Spleen (tissue), 11 donors: ENCODE data around the gene PREP. TPM values are rescaled to one million over a fixed set of nuclear protein-coding genes. Genes with fewer than 3 reads are reported as not detected.

Source experiments
- DNase-seq: peaks from one replicate; pipeline ENCODE4 v3.0.0-alpha.2; 2020
- H3K27ac ChIP-seq, 8 donors: fragments of 200-600 bp; sonication (generic) in 7 of 8; 1 replicate in 4 of 8; 2 replicates in 4 of 8; pipeline versions ENCODE4 v1.5.0 to v1.8.0; 2016 to 2021; ENCODE audit warnings: inconsistent platforms in 4 of 8, mild to moderate bottlenecking in 4 of 8, moderate library complexity in 1 of 8
- H3K27me3 ChIP-seq, 7 donors: fragments of 200-600 bp; sonication (generic) in 6 of 7; replicated peaks in 1 of 7; 1 replicate in 4 of 7; 2 replicates in 3 of 7; pipeline versions ENCODE4 v1.5.0 to v1.8.0; 2016 to 2021; ENCODE audit warnings: inconsistent platforms in 3 of 7, mild to moderate bottlenecking in 1 of 7
- H3K36me3 ChIP-seq, 6 donors: fragments of 200-600 bp; sonication (generic) in 5 of 6; 1 replicate in 4 of 6; 2 replicates in 2 of 6; pipeline versions ENCODE4 v1.5.0 to v1.8.0; 2016 to 2021; ENCODE audit warnings: inconsistent platforms in 2 of 6
- H3K4me1 ChIP-seq, 6 donors: fragments of 200-600 bp; sonication (generic) in 5 of 6; 1 replicate in 3 of 6; 2 replicates in 3 of 6; pipeline versions ENCODE4 v1.5.0 to v1.8.0; 2016 to 2021; ENCODE audit warnings: inconsistent platforms in 3 of 6
- H3K4me3 ChIP-seq, 8 donors: fragments of 200-600 bp; sonication (generic) in 7 of 8; 1 replicate in 4 of 8; 2 replicates in 4 of 8; pipeline versions ENCODE4 v1.5.0 to v1.8.0; 2016 to 2021; ENCODE audit warnings: inconsistent platforms in 4 of 8, mild to moderate bottlenecking in 4 of 8, moderate library complexity in 2 of 8
- H3K9me3 ChIP-seq, 8 donors: fragments of 200-600 bp; sonication (generic) in 7 of 8; 1 replicate in 4 of 8; 2 replicates in 4 of 8; pipeline versions ENCODE4 v1.5.0 to v1.8.0; 2016 to 2021; ENCODE audit warnings: inconsistent platforms in 4 of 8
- CTCF ChIP-seq, 11 experiments: fragments of 200-600 bp in 7 of 11; fragments of 450-650 bp in 4 of 11; sonication (generic) in 4 of 11; IDR thresholded peaks in 8 of 11; conservative IDR thresholded peaks in 3 of 11; 1 replicate in 7 of 11; 2 replicates in 4 of 11; pipeline versions ENCODE4 v1.4.0 to v1.8.0; 2016 to 2021; ENCODE audit warnings: antibody characterized with exemption in 11 of 11, inconsistent platforms in 4 of 11, mild to moderate bottlenecking in 1 of 11
- POLR2A ChIP-seq, 3 donors: fragments of 450-650 bp; IDR thresholded peaks; one replicate each; pipeline ENCODE4 v1.5.1; 2017; ENCODE audit warnings: antibody characterized with exemption in 3 of 3, mild to moderate bottlenecking in 1 of 3
- POLR2AphosphoS5 ChIP-seq, 3 donors: sonication (generic); formaldehyde crosslinking; IDR thresholded peaks; one replicate each; pipeline ENCODE4 v1.5.1; 2017; ENCODE audit warnings: antibody characterized with exemption in 3 of 3
- WGBS, 5 donors: extraction: QIAGEN DNeasy Blood & Tissue Kit in 3 of 5; methylation state at CpG; one replicate each; pipeline versions ENCODE4 v1.1.5 to v1.1.7; 2013 to 2018; 5-methylcytosine and 5-hydroxymethylcytosine counted together
- intact Hi-C: fragments of 100-400 bp; cut with DNase I; formaldehyde crosslinking; loops from one replicate; pipeline ENCODE4 v1.15.0; 2023; ENCODE audit warnings: low total_unique reads
- polyA plus RNA-seq, 3 donors: library from polyadenylated mRNA; stranded (reverse); fragments of 200-250 nt; gene quantifications; one replicate each; pipeline ENCODE4 v1.2.1, GENCODE V29; 2013
- total RNA-seq, 7 donors: library from RNA; depleted of rRNA in 3 of 7; stranded (reverse); fragments of >200 nt in 3 of 7; fragmentation: NEBNext Ultra II Directional in 4 of 7; extraction: Animal tissue kit (Norgen Biotek cat#: 25700) in 4 of 7; gene quantifications; one replicate each; pipeline versions ENCODE4 v1.1.0 to v1.2.1, GENCODE V29; 2016 to 2021
- donor health status: healthy with polysubstance abuse.
- donor health status: DM: no; HTN: no; CAD: no; lungs with moderate emphysema.
- donor health status: DM: no; HTN: no; CAD: no.
- donor health status: Bipolar disorder and iron deficiency.
- donor health status: healthy.
- donor health status: DM: no; HTN: no; CAD: no.
- donor health status: DM: yes; HTN: yes; CAD: no.

PREP gene
- total and polyA plus RNA-seq, 10 donors = 9.8 to 22.9 (median 18.5) TPM

- TF ChIP-seq CTCF (IDR thresholded peaks at IDR 0.05 in 8 of 11, conservative IDR thresholded peaks at IDR 0.05 in 3 of 11) = no peak
- TF ChIP-seq POLR2A (IDR thresholded peaks at IDR 0.05) = no peak
- no peak for TF ChIP-seq POLR2AphosphoS5 (IDR thresholded peaks at IDR 0.05)
- no peaks in the 10 kb centered on the region for H3K9me3 ChIP-seq
- H3K36me3 ChIP-seq = peaks cover 0 to 100% (median 43%) of the 10 kb centered on the region in 6 donors
- H3K27ac ChIP-seq = no peak overlapping the region
- H3K27me3 ChIP-seq = no peaks in the 10 kb centered on the region
- no peaks in the 10 kb centered on the region for H3K4me1 ChIP-seq
- 92 to 95% (median 93%) methylated on average over 4 of the region's 4 CpGs for WGBS, 5 donors
- intact Hi-C loops = no loop called here
- no peak for DNase-seq
- H3K4me3 ChIP-seq = no peak overlapping the region
Observed at GRCh38 chr6:105372142-105372848, 30.6 kb downstream of the PREP start.

GRCh38 chr6:105370351-105370750 is 32.5 kb downstream of the PREP start:
- no peak for TF ChIP-seq POLR2AphosphoS5 (IDR thresholded peaks at IDR 0.05)
- TF ChIP-seq POLR2A (IDR thresholded peaks at IDR 0.05) = no peak
- TF ChIP-seq CTCF (IDR thresholded peaks at IDR 0.05 in 8 of 11, conservative IDR thresholded peaks at IDR 0.05 in 3 of 11) = no peak
- Histone ChIP-seq H3K27ac (no peak overlapping the region), H3K27me3 (no peaks in the 10 kb centered on the region), H3K36me3 (peaks cover 0 to 100% (median 38%) of the 10 kb centered on the region in 6 donors), H3K9me3 (no peaks in the 10 kb centered on the region), H3K4me3 (no peak overlapping the region), H3K4me1 (no peaks in the 10 kb centered on the region)
- no peak for DNase-seq
- 92 to 100% (median 97%) methylated on average over 1 of the region's 1 CpG for WGBS, 5 donors
- intact Hi-C loops = no loop called here

- TF ChIP-seq POLR2AphosphoS5 (IDR thresholded peaks at IDR 0.05) = no peak
- TF ChIP-seq POLR2A (IDR thresholded peaks at IDR 0.05) = no peak
- no peak for TF ChIP-seq CTCF (IDR thresholded peaks at IDR 0.05 in 8 of 11, conservative IDR thresholded peaks at IDR 0.05 in 3 of 11)
- no peaks in the 10 kb centered on the region for H3K27me3 ChIP-seq
- H3K4me3 ChIP-seq = no peak overlapping the region
- DNase-seq = no peak
- H3K4me1 ChIP-seq = peaks cover 0 to 8% (median 0%) of the 10 kb centered on the region in 6 donors
- no peaks in the 10 kb centered on the region for H3K9me3 ChIP-seq
- intact Hi-C loops = no loop called here
- peaks cover 0 to 100% (median 36%) of the 10 kb centered on the region in 6 donors for H3K36me3 ChIP-seq
- H3K27ac ChIP-seq = no peak overlapping the region
- 94 to 100% (median 98%) methylated on average over 1 of the region's 1 CpG for WGBS, 5 donors
Observed at GRCh38 chr6:105369145-105369544, 33.7 kb downstream of the PREP start.

- TF ChIP-seq POLR2A (IDR thresholded peaks at IDR 0.05) (no peak), CTCF (IDR thresholded peaks at IDR 0.05 in 8 of 11, conservative IDR thresholded peaks at IDR 0.05 in 3 of 11) (no peak), POLR2AphosphoS5 (IDR thresholded peaks at IDR 0.05) (no peak)
- Histone ChIP-seq H3K36me3 (peaks cover 0 to 98% (median 24%) of the 10 kb centered on the region in 6 donors), H3K27me3 (no peaks in the 10 kb centered on the region), H3K9me3 (no peaks in the 10 kb centered on the region), H3K4me3 (no peak overlapping the region), H3K4me1 (peaks cover 0 to 15% (median 2%) of the 10 kb centered on the region in 6 donors), H3K27ac (no peak overlapping the region)
- intact Hi-C loops = no loop called here
- DNase-seq = no peak
- WGBS, 5 donors = 62 to 83% (median 70%) methylated on average over 11 of the region's 11 CpGs
Observed at GRCh38 chr6:105364243-105364642, 38.6 kb downstream of the PREP start.
